NCI-H128 (cell line): Measurements from ENCODE around the gene COL5A1.

ENCODE experiments used
- DNase-seq: peaks from one replicate; lab custom pipeline; 2025; ENCODE audit not compliant: unreplicated experiment; lab: John Stamatoyannopoulos, UW

The COL5A1 gene

DNA sequence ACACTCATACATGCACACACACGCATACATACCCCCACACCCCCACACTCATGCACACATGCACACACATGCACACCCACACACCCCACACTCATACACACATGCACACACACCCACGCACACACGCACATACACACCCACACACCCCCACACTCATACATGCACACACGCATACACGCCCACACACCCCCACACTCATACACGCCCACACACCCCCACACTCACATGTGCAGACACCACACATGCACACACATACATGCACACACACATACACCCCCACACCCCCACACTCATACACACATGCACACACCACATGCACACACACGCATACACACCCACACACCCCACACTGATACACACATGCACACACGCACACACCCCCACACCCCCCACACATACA, 118.3 kb downstream of the COL5A1 start:
- DNase-seq: no peak

GRCh38 chr9:134760750-134761420, 119.3 kb downstream of the COL5A1 start:
- DNase-seq: no peak

DNA sequence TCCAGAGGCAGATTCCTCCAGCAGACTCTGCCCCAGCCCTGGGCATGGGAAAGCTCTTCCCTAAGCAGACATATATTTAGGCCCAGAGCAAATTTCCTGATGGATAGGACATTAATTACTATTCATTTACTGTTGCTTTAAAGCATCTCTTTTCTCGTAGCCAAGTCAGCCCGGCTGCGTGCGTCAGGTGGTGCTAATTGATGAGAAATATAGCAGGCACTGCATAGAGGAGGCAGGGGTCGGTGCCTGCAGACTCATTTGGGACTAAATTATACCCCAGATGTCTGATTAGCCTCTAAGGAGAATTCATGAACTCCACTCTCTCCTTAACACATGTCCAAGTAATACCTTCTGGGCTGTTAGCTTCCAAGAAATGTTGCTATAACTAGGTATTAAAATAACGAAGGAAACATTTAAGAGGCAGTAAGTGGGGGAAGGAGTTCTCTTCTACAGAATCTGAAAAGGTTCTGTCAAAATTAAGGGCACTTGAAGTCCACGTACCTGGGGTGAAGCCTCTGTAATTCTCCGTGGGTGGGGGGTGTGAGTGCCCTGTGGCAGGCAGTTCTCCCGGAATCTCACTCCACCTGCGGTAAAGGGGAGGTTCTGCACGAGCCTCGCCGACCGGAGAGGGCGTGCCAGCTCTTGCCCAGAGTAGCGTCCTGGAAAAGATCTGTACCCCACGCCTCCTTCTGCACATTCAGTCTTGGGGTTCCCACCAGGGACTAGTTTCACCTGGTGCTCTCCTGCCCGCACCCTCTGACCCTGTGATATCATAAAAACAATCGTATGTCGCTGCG, 123.1 kb downstream of the COL5A1 start:
- DNase-seq: no peak

GRCh38 chr9:134765785-134766184, 124.2 kb downstream of the COL5A1 start:
- DNase-seq: no peak

- no peak for DNase-seq
These were observed 125.0 kb downstream of the COL5A1 start for GRCh38 chr9:134766587-134766986.

- no peak for DNase-seq
These were observed 126.7 kb downstream of the COL5A1 start for GRCh38 chr9:134768332-134768708.

DNA sequence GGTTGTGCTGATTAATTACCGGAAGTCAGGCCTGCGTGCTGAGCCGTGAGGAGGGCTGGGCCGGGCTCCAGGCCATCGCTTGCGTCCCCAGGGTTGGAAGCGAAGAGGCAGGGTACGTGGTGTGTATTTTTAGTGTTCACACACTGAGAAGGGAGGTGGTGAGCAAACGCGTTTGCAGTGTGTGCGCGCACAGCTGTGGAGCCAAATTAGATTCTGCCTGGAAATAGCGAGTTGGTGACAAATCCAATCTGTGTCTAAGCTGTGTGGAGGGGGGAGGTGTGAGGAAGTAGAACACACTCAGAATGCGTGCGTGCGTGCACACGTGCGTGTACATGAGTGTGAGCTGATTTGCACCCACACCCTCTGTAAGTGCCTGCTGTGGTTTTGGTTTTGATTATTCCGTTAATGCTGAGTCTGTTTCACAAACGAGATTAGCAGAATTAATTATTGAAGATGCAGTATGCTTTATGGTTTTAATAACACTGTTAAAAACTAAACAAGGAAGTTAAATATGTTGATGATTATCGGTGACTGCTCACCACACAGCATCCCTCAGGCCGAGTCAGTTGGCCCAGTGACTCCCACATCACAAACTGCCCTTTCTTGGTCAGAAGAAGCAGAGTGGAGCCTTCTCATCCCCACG, 127.2 kb downstream of the COL5A1 start:
- DNase-seq: no peak

DNA sequence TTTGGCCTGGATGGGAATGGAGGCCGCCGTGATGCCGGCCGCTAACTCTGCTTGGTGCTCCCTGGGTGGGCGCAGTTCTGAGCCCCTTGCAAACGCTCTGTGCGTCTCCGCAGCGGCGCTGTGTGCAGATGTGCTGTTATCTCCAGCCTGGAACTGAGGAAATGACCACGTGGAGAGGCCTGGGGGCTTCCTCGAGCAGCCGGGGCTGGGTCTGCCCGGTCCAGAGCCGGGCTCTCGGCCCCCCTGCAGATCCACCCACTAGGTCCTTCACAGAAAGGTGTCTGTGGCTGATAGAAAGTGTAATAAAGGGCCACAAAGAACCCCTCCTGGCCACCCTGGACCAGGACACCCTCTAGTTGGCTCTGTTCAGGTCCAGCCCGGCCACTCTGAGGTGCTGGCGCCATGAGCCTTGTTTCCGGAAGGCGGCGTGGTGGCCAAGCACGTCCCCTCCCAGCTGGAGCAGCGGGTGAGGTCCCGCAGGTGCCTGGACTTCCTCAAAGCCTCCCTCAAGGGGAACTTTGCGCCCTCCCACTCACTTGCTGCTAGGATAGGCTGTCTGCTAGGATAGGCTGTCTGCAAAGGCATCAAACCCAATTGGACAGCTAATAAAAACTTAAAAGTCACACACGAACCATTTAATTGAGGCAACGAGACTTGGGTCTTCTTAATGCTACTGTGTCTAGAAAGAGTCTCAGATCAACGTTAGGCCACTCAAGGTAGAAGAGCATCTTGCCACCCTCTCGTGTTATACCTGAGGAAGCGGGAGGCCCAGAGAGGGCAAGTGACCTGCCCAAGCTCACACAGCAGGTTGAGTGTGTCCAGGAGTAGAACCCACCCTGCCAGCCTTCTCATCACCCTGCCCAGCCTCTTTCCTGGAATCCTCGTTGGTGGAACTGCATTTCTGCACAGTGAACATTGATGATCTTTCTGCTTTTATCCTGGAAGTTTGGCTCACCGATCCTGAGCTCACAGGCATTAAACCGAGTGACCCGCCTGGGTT, 129.7 kb downstream of the COL5A1 start:
- DNase-seq: no peak

GRCh38 chr9:134772331-134772730, 130.7 kb downstream of the COL5A1 start:
- no peak for DNase-seq

GRCh38 chr9:134773842-134774241, 132.2 kb downstream of the COL5A1 start:
- no peak for DNase-seq

- no peak for DNase-seq
These were observed 132.8 kb downstream of the COL5A1 start for GRCh38 chr9:134774410-134774809.

DNA sequence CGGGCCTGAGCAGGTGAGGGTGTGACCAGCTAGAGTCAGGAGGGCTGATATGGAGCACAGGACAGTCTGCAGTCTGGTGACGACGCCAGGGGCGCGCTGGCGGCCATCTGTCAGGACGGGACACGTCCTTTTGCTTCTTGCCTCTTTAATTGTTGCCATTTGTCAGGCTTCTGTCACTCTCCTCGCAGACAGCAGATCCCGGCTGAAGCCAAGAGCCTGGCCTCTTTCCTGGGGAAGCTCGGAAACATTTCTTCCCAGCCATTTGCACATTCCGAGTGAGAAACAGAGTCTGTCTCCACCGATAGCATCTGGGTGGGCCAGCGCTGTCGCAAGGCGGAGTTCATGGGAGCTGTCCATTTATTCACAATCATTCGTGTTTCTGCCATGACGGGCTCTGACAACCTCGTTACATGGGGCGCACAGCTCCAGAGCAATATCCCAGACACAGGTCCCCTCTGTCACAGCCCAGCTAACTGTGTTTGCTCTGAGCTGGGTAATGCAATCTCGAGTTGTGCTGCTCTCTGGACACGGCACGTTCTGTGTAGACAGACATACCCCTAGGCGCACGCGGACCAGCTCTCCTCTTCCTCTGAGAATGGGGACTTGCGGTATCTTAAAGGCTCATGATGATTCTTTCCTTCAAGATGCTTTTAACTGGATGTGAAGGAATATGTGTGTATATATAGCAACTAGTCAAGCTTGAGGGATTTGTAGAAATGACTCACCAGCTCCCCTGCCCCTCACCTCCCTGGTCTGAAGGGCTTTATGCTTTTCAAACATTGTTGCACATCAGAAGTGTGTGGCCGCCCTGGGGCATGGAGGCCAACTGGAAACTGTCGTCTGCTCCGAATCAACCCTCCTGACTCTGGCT, 133.7 kb downstream of the COL5A1 start:
- no peak for DNase-seq

DNA sequence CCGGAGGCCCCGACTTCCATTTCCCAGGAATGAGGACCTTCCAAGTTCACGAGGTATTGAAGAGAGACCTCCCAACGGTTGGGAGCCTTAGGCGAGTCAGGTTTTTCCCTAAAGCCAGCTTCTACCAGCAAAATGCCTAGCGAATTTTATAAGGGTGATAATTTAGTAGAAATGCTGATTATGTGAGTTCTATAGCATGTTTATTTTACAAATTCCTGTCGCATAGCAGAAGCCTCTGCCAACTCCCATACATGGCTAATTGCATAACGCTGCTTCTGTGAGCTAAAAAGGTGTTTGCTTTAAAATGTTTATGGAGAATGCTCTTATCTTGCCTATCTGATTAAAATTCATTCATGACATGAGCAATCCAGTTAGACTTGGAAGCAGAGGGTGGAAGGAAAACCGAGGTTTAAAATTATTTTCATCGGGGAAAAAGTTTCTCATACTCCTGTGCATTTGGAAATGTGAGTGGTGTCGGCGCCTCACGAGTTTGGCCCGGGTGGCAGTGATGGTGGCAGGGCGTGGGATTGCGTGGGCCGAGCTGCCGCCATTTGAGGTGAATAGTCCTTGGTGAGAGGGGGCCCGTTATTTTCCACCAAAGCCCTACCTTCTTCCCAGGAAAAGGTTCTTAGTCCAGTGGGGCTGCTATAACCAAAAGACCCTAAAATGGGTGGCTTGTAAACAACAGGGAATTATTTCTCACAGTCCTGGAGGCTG, 134.6 kb downstream of the COL5A1 start:
- no peak for DNase-seq

DNA sequence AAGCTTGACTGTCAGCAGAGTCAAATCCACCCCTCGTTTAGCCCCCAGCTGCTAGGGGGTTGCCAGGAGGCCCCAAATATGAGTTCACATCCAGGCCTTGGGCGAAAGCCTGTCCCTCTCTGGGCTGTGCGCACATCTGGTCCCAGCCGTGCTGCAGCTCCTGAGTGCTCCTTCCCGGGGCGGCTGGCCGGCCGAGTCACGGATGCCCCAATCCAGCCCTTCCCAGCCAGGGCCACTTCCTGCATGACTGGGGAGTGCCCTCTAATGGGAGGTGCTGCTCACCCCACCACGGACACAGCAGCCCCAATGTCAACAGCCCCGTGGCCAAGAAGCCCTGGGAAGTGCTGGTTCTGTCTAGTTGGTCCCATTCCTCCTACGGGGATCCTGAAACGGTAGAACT, 135.6 kb downstream of the COL5A1 start:
- DNase-seq: no peak

- DNase-seq: no peak
These were observed 136.6 kb downstream of the COL5A1 start for GRCh38 chr9:134778156-134778555.

GRCh38 chr9:134778841-134779411, 137.3 kb downstream of the COL5A1 start:
- no peak for DNase-seq

- no peak for DNase-seq
These were observed 138.0 kb downstream of the COL5A1 start for GRCh38 chr9:134779640-134780039.

- no peak for DNase-seq
These were observed 140.1 kb downstream of the COL5A1 start for GRCh38 chr9:134781591-134782302.
